Stimulated activated CD4-positive, alpha-beta T cell treated with anti-CD3 and anti-CD28 coated beads, Interleukin-12 subunit alpha, Interleukin-12 subunit beta, amount 100 ng/mL, for 4 hours (primary cell): ENCODE results near the gene NEU4.
"Not testable (repeated sequence)": the region's sequence is repeated elsewhere in the genome, so short reads cannot be mapped to it uniquely, and the experiment has no call there.

Source experiments
- DNase-seq: peaks from one replicate; pipeline ENCODE4 v3.0.0-alpha.2; 2020

The NEU4 gene

DNA sequence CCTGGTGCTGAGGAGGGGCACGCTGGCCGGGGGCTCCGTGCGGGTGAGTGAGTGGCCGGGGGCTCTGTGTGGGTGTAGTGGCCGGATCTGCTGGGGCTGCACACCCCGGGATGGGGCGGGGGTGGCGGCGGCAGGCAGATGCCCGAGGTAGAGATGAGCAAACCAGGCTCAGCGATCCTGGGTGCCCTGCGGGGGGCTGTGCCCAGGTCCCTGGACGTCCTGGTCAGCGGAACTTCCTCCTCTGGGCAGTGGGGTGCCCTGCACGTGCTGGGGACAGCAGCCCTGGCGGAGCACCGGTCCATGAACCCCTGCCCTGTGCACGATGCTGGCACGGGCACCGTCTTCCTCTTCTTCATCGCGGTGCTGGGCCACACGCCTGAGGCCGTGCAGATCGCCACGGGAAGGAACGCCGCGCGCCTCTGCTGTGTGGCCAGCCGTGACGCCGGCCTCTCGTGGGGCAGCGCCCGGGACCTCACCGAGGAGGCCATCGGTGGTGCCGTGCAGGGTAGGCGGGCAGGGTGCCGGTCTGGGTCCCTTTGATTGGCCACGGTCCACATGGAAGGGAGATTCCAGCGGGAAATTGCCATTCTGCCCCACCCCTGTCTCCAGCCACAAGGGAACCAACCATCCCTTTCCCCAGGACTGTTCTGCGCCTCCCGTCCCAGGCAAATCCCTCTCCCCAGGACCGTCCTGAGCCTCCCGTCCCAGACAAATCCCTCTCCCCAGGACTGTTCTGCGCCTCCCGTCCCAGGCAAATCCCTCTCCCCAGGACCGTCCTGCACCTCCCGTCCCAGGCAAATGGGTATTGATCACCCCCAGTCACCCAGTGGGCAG is 5.9 kb downstream of the NEU4 start:
- no peak for DNase-seq

DNA sequence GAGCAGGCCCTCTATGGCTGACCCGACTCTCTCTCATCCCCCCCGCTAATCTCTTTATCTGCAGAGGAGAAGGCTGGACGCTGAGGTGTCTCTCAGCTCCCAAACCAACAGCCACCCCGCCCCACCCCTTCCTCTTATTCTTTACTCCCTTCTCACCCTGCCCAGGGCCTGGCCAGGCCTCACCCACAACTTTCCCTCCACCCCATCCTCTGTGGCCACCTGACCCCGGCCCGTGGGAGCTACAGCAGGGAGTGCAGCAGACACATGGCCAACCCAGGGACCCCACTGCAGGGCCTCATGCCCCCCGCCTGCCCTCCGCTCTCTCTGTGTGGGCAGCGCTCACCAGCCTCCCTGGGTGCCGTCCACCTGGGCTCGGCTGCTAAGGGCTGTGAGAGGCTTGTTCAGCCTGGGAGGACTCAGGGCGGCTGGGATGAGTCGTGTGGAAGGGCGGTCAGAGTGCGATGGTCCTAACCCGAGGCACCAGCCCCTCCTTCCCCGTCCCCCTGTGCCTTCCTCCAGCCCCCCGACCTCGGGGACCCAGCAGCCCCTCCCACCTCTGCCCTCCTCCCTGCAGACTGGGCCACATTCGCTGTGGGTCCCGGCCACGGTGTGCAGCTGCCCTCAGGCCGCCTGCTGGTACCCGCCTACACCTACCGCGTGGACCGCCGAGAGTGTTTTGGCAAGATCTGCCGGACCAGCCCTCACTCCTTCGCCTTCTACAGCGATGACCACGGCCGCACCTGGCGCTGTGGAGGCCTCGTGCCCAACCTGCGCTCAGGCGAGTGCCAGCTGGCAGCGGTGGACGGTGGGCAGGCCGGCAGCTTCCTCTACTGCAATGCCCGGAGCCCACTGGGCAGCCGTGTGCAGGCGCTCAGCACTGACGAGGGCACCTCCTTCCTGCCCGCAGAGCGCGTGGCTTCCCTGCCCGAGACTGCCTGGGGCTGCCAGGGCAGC is 6.8 kb downstream of the NEU4 start:
- DNase-seq = no peak

DNA sequence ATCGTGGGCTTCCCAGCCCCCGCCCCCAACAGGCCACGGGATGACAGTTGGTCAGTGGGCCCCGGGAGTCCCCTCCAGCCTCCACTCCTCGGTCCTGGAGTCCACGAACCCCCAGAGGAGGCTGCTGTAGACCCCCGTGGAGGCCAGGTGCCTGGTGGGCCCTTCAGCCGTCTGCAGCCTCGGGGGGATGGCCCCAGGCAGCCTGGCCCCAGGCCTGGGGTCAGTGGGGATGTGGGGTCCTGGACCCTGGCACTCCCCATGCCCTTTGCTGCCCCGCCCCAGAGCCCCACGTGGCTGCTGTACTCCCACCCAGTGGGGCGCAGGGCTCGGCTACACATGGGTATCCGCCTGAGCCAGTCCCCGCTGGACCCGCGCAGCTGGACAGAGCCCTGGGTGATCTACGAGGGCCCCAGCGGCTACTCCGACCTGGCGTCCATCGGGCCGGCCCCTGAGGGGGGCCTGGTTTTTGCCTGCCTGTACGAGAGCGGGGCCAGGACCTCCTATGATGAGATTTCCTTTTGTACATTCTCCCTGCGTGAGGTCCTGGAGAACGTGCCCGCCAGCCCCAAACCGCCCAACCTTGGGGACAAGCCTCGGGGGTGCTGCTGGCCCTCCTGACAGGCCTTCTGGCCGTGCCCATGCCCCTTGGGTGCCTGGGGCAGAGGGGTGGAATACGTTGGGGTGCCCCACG is 7.6 kb downstream of the NEU4 start:
- DNase-seq = no peak

- DNase-seq = no peak
Observed at GRCh38 chr2:241817126-241817820, 8.3 kb downstream of the NEU4 start.

DNA sequence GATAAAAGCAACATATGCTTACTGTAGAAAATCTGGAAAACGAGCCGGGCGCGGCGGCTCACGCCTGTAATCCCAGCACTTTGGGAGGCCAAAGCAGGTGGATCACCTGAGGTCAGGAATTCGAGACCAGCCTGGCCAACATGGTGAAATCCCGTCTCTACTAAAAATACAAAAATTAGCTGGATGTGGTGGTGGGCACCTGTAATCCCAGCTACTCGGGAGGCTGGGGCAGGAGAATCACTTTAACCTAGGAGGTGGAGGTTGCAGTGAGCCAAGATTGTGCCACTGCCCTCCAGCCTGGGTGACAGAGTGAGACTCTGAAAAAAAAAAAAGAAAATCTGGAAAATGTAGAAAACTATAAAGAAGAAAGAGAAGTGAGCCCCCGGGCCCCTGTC is 8.8 kb downstream of the NEU4 start:
- not testable (repeated sequence) for DNase-seq

DNA sequence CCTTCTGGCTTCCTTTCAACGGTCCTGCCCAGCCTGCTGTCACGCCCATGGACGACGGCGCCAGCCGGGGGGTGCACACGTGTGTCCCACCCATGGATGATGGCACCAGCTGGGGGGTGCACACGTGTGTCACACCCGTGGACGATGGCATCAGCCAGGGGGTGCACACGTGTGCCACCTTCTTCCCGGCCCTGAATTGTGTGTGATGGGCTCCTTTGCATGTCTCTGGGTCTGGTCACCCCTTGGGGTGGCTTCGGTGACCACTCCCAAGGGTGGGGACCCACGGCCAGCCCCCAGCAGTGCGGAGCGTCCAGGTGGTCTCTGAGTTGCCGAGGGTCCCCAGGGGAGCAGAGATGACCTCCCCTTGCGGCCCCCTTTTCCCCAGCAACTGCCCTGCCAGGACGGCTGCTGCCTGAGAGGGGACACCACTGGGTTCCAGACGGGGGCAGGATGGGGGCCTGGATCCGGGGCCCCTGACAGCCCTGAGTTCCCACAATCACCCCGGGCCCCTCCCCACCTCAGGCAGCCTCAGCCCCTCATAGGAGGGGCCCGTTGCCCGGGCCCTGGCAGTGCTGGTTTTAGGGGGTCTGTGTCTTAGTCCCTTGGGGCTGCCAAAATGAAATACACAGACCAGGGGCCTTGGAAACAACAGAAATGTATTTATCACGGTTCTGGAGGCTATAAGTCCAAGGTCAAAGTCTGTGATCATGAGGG is 9.4 kb downstream of the NEU4 start:
- no peak for DNase-seq

GRCh38 chr2:241818943-241819270 is 9.9 kb downstream of the NEU4 start:
- DNase-seq = no peak

GRCh38 chr2:241819947-241820624 is 11.1 kb downstream of the NEU4 start:
- not testable (repeated sequence) for DNase-seq

DNA sequence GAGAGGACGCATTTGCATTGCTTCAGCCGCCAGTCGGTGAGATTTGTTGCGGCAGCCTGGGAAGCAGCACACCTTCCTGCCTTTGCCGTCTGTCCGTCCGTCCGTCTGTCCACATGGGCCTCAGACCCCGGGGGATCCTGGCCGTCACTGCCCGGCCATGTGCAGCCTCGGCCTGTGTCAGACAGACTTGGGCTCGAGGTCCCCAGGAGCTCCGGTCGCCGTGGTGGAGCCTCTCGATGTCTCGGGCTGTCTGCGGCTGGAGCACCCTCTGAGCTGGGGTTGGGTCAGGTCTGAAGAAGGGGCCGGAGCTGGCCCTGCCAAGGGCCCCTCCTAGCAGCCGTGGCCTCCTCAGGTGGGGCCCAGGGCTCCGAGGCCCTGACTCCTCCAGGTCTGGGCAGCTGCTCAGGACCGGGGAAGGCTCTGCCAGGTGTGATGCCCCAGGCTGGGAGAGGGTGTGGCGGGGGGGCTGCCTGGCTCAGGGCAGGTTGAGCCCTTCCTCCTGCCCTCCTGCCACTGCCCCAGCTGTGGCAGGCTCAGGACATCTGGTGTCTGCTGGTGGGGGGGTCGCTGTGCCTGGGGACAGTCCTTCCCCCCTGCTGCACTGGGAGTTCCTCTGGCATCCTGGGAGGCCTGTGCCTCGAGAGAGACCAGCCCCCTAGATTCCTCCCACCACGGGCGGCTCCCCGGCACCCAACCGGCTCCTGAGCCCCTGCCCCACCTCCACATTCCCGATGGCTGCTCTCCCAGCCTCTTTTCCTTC is 11.8 kb downstream of the NEU4 start:
- no peak for DNase-seq

GRCh38 chr2:241821460-241822263 is 12.7 kb downstream of the NEU4 start:
- DNase-seq = no peak

GRCh38 chr2:241822264-241822623 is 13.3 kb downstream of the NEU4 start:
- no peak for DNase-seq

GRCh38 chr2:241823531-241824437 is 14.8 kb downstream of the NEU4 start:
- DNase-seq = not testable (repeated sequence)

- DNase-seq = no peak
Observed at GRCh38 chr2:241827394-241827793, 18.4 kb downstream of the NEU4 start.

GRCh38 chr2:241833101-241833663 is 24.2 kb downstream of the NEU4 start:
- DNase-seq = no peak

DNA sequence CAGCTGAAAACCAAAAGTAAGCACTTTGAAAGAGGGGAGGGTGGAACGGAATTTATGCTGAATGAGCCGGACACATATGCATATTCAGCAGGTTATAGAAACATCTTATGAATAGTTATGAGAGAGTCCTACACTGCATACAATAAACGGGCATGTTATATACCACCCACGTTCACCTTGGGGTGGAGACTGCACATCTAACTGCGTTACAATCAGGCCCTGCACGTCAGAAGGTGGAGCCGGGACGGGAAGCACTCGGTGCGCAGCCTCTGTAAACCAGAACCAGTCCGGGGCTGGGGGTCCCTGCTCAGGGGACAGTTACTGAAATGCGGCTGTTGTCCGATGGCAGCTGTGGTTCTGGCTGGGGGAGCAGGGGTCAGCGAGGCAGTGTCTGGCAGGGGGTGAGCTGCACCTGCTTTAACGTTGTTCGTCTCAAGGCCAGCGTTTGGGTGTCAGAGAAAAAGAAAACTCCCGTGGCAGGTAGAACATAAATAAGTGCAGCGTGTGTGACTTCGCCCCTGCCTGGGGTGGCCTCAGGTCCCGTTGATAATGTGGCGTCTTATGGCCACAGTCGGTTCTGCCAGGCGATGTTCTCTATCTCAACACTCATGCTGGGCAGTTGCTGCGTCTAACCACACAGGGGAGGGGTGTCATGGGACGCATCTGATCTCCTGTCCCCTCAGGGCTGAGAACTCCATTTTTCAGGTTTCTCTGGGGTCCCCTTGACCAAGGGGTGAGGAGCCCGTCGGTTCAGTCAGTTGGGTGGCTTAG is 24.9 kb downstream of the NEU4 start:
- not testable (repeated sequence) for DNase-seq

DNA sequence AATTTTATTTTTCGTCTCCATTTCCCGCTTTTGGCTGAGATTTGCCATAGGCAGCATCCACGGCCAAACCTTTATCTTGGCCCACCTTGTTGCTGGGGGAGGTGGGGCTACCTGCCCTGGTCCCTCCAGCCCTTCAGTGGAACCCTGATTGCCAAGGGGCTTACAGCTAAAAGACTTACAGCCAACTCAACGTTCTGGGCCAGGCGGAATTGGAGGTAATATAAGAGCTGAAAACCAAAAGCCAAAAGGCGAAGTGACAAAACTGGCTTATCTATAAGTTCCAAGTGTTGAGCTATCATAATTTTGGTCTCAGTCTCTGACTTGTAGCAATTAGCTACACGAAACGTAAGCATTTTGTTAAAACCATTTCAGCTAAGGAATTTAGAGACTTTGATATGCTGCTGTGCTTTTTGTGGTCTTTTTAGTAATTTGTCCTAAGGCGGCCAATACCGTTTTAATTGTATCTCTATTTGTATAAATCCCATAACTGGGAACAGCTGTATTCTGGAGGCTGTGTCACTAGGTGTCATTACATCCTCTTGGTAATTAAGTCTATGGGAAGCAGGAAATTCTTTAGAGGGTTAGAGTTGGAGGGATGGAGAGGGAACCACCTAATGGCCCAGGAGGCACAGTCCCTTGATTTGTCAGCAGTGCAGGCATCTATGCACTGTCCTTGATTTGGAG is 25.7 kb downstream of the NEU4 start:
- DNase-seq = no peak

DNA sequence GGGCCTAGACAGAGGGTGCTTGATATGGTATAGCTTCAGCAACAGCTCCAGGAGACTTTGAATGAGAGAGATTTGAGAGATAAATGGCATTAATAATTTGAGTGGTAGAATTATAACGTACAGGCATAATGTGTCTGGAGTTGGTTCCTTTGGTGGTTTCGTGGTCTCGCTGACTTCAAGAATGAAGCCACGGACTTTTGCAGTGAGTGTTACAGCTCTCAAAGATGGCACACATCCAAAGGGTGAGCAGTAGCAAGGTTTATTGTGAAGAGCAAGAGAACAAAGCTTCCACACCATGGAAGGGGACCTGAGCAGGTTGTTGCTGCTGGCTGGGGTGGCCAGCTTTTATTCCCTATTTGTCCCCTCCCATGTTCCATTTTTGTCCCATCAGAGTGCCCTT is 26.6 kb downstream of the NEU4 start:
- DNase-seq = no peak
